Mucosa of descending colon (tissue), 3 donors: ENCODE measurements around the gene CASP2. TPM values are rescaled to one million over a fixed set of nuclear protein-coding genes. Genes with fewer than 3 reads are reported as not detected.

Experiments used
- ATAC-seq: fragments of 200-7000 bp; cut with Tn5 transposase; one replicate; pipeline ENCODE4 v1.9.1; 2020; ENCODE audit warnings: mild to moderate bottlenecking, moderate library complexity
- DNase-seq, 3 donors: peaks; one replicate each; pipeline ENCODE4 v3.0.0-alpha.2; 2020
- H3K36me3 ChIP-seq: fragments of 200-600 bp; one replicate; pipeline ENCODE4 v1.8.0; 2021; ENCODE audit warnings: low read depth, mild to moderate bottlenecking
- H3K4me1 ChIP-seq: fragments of 200-600 bp; one replicate; pipeline ENCODE4 v1.8.0; 2021; ENCODE audit warnings: low read depth, mild to moderate bottlenecking
- H3K4me3 ChIP-seq: fragments of 200-600 bp; one replicate; pipeline ENCODE4 v1.8.0; 2021; ENCODE audit warnings: mild to moderate bottlenecking
- H3K9me3 ChIP-seq: fragments of 200-600 bp; one replicate; pipeline ENCODE4 v1.8.0; 2021; ENCODE audit warnings: mild to moderate bottlenecking
- CTCF ChIP-seq: fragments of 200-600 bp; IDR thresholded peaks from one replicate; pipeline ENCODE4 v1.8.0; 2022; ENCODE audit warnings: antibody characterized with exemption, mild to moderate bottlenecking
- intact Hi-C, 2 donors: fragments of 100-400 bp; cut with DNase I in 1 of 2; cut with micrococcal nuclease in 1 of 2; formaldehyde crosslinking; loops; one replicate each; pipeline versions ENCODE4 v1.11.0 to v1.11.1; 2022; cut with DNase I, micrococcal nuclease
- total RNA-seq, 3 donors: library from RNA; stranded (reverse); fragmentation: NEBNext Ultra II Directional in 2 of 3; extraction: Animal tissue kit (Norgen Biotek cat#: 25700) in 2 of 3; gene quantifications; one replicate each; pipeline versions ENCODE4 v1.2.1 to v1.2.4, GENCODE V29; 2021 to 2023
- donor health status: DM: no; HTN: no; CAD: no; lungs with moderate emphysema.
- donor health status: DM: no; HTN: no; CAD: no.
- donor health status: DM: no; HTN: yes; CAD: no.

The CASP2 gene
- total RNA-seq, 3 donors from 2014 or later = 26.1 to 39.5 (median 33.4) TPM

GRCh38 chr7:143265017-143265693, 23.0 kb upstream of the CASP2 start:
- Histone ChIP-seq H3K36me3 (no peaks in the 10 kb centered on the region), H3K4me3 (no peak overlapping the region), H3K4me1 (peaks cover 24% of the 10 kb centered on the region), H3K9me3 (no peaks in the 10 kb centered on the region)
- no peak for ATAC-seq
- peak in 1 of 3 donors; percentile 61 for DNase-seq
- no peak for TF ChIP-seq CTCF
- intact Hi-C loops = no loop called here

GRCh38 chr7:143269251-143269650, 18.9 kb upstream of the CASP2 start:
- ATAC-seq (peak; percentile 96), DNase-seq (peak; percentile 73 to 78 (median 74))

GRCh38 chr7:143271240-143271639, 16.9 kb upstream of the CASP2 start:
- intact Hi-C loops = no loop called here
- ATAC-seq = no peak
- Histone ChIP-seq H3K4me3 (no peak overlapping the region), H3K4me1 (peaks cover 11% of the 10 kb centered on the region), H3K36me3 (no peaks in the 10 kb centered on the region), H3K9me3 (no peaks in the 10 kb centered on the region)
- DNase-seq = no peak
- no peak for TF ChIP-seq CTCF

More at GRCh38 chr7:143269251-143269650, 18.9 kb upstream of the CASP2 start:
- TF ChIP-seq CTCF = no peak
- peaks cover 23% of the 10 kb centered on the region for H3K4me1 ChIP-seq
- H3K9me3 ChIP-seq = no peaks in the 10 kb centered on the region
- H3K4me3 ChIP-seq = no peak overlapping the region
- intact Hi-C loops = no loop called here
- no peaks in the 10 kb centered on the region for H3K36me3 ChIP-seq

- no peak for TF ChIP-seq CTCF
- ATAC-seq = no peak
- H3K9me3 ChIP-seq = no peaks in the 10 kb centered on the region
- H3K4me3 ChIP-seq = no peak overlapping the region
- intact Hi-C loops = no loop called here
- H3K4me1 ChIP-seq = peaks cover 10% of the 10 kb centered on the region
- no peaks in the 10 kb centered on the region for H3K36me3 ChIP-seq
- no peak for DNase-seq
These were observed 15.3 kb upstream of the CASP2 start for GRCh38 chr7:143272871-143273270.

GRCh38 chr7:143279186-143280098, 8.7 kb upstream of the CASP2 start:
- ATAC-seq = peak; percentile 41
- no peak for TF ChIP-seq CTCF
- DNase-seq = no peak
- Histone ChIP-seq H3K9me3 (no peaks in the 10 kb centered on the region), H3K4me3 (no peak overlapping the region), H3K4me1 (peaks cover 33% of the 10 kb centered on the region), H3K36me3 (no peaks in the 10 kb centered on the region)
- intact Hi-C loops = no loop called here
